HG03442 (cell line): ENCODE results near the gene TRAPPC3L.

Source experiments
- ATAC-seq: cut with Tn5 transposase; IDR thresholded peaks from one replicate; pipeline ENCODE4 v1.9.1; 2021; ENCODE audit warnings: mild to moderate bottlenecking, moderate library complexity; ENCODE audit not compliant: unreplicated experiment

The TRAPPC3L gene

DNA sequence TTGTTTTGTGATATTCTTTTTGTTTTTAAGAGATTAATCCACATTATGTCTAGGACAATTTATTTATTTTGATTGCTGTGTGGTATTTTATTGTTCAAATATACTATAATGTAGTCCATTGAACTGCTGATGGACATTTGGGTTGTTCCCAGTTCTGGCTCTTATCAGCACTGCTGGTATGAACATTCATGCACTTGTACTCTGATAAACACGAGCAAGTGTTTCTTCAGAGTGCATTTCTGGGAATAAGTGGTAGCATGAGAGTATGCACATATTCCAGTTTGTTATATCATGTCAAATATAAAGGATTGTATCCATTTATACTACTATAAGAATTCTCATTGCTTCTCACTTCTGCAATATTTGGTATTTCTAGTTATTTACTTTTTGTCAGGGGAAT lies 77.2 kb downstream of the TRAPPC3L start:
- no peak for ATAC-seq

DNA sequence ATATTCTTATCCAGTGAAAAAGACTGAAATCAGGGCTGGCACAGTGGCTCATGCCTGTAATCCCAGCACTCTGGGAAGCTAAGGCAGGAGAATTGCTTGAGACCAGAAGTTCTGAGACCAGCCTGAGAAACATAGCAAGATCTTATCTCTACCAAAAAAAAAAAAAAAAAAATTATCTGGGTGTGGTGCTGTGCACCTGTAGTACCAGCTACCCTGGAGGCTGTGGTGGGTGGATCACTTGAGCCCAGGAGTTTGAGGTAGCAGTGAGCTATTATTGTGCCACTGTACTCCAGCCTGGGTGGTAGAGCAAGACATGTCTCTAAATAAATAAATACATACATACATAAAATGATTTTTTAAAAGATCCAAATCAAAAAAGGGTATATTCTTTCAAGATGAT lies 78.0 kb downstream of the TRAPPC3L start:
- ATAC-seq = no peak

DNA sequence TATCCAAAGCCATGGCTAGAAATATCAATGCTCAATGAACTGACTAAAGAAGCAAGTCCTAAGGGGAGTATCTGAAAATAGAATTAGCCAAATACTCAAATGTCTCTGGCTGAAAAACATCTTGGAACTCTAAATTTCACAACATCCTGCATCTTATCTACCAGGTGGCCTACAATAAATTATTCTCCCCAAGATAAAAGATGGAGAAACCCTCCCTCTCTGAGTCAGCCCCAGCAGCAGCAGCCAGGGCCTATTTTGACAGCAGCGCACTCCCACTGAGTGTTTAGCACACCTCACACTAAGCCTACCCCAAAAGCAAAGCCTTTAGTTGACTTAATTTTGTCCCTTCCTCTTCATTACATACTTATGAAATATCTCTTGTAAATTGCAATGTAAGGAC lies 78.4 kb downstream of the TRAPPC3L start:
- ATAC-seq = no peak

DNA sequence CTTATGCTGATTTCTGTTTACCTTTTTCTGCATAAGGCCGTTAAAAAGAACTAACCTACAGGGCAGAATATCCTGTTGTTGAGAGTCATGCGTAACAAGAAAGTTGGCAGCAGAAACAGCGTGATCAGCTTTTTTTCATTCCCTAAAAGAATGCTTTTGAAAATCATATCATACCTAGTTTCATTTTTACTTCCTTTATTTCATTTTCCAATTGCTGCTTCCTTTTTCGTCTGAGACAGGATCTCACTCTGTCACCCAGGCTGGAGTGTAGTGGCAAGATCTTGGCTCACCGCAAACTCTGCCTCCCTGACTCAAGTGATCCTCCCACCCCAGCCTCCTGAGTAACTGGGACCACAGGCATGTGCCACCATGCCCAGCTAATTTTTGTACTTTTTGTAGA lies 80.2 kb downstream of the TRAPPC3L start:
- ATAC-seq = no peak

DNA sequence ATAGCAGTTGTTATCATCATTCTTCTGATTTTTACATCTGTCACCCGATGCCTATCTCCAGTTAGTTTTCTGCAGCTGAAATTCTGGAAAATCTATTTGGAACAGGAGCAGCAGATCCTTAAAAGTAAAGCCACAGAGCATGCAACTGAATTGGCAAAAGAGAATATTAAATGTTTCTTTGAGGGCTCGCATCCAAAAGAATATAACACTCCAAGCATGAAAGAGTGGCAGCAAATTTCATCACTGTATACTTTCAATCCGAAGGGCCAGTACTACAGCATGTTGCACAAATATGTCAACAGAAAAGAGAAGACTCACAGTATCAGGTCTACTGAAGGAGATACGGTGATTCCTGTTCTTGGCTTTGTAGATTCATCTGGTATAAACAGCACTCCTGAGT lies 82.2 kb downstream of the TRAPPC3L start:
- ATAC-seq = no peak

DNA sequence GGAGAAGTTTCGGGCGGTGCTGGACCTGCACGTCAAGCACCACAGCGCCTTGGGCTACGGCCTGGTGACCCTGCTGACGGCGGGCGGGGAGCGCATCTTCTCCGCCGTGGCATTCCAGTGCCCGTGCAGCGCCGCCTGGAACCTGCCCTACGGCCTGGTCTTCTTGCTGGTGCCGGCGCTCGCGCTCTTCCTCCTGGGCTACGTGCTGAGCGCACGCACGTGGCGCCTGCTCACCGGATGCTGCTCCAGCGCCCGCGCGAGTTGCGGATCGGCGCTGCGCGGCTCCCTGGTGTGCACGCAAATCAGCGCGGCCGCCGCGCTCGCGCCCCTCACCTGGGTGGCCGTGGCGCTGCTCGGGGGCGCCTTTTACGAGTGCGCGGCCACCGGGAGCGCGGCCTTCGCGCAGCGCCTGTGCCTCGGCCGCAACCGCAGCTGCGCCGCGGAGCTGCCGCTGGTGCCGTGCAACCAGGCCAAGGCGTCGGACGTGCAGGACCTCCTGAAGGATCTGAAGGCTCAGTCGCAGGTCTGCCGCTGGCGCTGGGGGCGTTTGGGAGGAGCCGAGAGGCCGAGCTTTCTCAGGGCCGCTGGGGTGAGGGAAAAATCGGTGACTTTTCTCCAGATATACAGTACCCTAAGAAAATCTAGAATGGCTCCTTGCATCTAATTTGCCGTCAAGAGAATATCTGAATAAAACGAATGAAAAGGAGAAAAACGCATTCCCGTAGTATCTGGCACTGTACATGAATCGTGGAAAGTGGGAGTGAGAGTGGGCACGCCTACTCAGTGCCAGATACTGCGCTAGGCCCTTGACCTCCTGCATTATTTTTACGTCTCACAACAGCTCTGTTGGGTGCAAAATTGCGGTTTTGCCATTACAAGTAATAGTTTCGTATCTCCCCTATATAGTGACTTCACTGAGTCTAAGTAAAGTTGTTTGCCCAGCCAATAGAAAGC lies 83.3 kb downstream of the TRAPPC3L start:
- ATAC-seq = peak; percentile 77

DNA sequence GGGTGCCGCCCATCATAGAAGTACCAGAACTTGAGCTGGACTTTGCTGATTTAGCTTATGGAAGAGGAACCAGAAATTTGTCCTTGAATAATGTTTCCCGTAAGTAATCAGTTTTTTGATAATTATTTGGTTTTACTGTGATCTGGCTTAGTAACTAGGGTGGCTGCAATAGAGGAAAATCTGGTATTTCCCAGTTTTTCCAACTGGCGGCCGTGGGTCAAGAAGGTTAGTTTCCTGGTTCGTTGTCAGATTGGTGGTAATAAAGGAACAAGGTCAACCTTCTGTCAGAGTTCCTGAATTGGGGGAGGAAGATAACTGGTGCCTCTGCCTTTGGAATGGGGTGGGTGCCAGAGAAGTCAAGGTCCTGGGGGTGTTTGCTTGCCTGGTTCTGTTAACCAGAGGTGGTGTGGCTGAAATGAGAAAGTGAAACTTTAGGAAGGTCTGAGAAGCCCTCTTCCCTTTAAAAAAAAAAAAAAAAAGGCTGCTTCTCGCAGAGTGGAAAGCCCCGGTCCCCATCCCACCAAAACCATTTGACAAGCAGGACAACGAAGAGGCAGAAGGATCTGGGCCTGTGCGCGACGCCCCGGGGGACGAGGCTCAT lies 84.1 kb downstream of the TRAPPC3L start, which contains the start of gene CALHM6:
TSS of gene CALHM6 (plus strand) at position 45 of the 601 bp plus-strand sequence. CDS start at position 600, 555 bp downstream.
- ATAC-seq = no peak

DNA sequence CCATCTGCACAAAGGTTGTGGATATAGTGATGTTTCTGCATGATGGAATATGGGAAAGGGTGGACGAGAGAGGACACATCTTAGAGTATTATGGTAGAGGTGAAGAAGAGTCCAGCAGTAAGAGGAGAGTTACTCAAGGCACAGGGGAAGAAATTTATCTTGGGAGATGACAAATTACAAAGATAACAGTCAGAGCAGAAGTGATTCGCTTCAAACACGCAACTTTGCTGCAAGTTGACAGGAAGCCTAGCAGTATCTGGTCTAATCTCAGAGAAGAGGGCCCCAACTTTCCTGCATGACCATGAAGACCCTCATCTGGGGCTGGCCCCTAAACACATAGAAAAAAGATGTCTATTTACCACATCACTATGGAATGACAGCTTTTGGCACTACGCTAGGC lies 85.6 kb downstream of the TRAPPC3L start:
- ATAC-seq = no peak

DNA sequence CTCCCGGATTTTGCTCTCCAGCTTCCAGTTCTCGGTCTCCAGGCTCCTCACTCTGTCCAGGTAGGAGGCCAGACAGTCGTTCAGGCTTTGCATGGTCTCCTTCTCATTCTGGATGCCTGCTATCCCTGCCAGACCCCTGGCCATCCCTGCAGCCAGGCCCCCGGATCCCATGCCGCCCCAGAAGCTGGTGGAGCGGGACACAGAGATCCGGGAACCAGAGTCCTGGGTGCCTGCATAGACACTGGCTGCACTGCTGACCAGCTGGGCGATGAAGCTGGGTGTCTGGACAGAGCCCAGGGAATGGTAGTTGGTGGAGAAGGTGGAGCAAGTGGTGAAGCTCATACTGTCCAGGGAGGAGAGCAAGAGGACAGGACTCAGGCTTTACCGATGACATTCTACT lies 87.2 kb downstream of the TRAPPC3L start:
- ATAC-seq = no peak

DNA sequence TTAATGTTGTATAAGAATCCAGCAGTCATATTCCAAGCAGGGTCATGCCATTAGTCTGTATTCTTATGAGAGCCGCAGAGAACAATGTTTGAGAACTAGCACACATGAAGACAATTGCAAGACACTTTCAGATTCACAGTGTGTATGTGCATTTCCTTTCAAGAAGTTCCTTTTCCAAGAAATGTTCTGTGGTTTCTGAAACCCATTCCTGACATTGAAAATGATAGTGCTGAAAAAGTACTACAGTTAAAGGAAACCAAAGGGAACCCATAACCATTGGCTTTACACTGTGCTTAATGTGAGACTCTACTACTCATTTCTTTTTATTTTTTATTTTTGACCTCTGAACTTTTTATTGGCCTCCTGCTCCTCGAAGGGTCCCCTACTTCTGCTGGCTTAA lies 88.6 kb downstream of the TRAPPC3L start:
- no peak for ATAC-seq

DNA sequence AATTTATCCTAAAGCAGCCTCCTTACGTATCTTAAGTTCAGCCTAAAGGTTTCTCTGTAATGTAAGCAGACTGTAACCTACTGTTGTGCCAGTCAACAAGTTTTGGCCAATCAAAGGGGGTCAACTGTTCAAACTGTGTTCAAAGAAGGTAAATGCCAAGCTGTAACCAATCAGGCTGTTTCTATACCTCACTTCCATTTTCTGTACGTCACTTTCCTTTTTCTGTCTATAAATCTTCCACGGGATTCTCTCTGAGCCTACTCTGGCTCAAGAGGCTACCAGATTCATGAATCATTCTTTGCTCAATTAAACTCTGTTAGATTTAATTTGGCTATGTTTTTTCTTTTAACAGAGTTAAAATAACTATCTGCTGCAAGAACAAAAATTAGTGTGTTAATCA lies 89.4 kb downstream of the TRAPPC3L start:
- ATAC-seq = no peak

DNA sequence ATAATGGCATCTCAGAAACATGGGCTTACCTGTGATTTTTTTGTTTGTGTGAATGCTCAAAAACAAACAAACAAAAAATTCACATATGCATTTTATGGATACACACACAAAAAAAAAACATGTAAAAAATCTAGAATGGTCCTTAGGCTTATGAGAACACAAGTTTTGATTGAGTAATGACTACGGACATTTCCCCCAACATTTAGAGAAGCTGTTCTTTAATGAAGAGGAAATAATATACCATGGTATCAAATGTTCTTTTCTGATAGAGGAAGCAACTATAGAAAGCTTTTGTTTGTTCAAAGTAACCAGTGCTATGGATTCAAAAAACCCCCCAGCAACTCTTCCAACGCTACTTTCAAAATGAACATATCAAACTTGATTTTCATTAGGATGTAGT lies 93.0 kb downstream of the TRAPPC3L start:
- no peak for ATAC-seq

DNA sequence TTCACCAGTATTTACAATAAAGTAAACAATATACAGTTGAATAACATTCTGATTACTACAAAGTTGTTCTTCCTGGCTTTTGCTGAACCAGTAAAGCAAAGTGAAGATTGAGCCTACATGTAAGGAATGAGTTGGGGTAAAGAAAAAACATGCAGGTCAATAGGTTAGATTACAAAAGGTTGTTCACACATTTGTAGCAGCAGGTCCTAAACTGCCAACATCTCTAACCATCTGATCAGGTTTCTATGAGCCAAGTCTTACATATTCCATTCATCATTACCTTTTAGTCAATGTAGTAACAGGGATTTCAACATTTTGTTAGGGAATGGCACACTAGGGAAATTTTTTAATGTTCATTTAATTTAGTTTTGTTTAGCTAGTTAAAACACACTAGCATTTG lies 93.6 kb downstream of the TRAPPC3L start:
- no peak for ATAC-seq

DNA sequence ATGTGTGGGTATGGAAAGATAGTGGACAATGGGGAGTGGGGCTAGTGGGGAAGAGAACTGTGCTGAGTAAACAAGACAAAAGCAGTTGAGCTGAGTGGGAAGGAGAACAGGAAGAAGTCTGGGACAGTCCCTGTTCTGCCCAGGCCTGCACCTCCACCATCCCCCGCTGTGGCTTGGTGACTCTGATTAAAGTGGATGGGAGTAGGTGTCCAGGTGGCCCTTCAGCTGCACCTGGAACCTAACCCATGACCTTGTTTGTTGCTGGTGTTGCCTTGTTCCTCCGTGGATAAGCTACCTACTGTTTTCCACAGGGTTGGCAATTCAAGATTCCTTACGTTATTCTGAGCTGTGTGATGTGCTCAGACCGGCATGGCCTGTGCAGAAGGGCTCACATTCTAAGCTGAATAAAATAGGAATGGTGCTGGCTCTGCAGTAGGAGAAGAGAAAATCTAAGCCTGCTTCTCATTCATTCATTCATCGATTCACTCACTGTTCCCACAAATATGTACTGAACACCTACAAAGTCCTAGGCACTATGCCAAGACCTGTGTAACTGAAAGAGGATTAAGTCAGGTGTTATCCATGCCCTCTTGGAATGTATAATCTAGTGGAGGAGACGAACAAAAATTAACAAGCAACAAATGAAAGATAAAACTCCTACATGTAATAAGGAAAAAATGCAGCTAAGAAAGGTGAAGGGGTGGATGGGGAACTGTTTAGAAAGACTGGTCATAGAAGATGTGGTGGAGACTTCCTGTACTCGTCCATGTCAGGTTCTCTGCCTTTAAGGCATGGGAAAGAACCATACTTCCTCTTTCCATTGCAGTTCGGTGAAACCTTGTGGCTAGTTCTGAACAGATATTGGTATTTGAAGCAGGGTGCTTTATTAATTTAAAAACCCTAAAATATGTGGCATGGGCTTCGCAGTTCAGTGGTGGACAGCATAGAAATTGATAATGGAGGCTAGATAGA lies 94.4 kb downstream of the TRAPPC3L start:
- ATAC-seq = peak; percentile 83

DNA sequence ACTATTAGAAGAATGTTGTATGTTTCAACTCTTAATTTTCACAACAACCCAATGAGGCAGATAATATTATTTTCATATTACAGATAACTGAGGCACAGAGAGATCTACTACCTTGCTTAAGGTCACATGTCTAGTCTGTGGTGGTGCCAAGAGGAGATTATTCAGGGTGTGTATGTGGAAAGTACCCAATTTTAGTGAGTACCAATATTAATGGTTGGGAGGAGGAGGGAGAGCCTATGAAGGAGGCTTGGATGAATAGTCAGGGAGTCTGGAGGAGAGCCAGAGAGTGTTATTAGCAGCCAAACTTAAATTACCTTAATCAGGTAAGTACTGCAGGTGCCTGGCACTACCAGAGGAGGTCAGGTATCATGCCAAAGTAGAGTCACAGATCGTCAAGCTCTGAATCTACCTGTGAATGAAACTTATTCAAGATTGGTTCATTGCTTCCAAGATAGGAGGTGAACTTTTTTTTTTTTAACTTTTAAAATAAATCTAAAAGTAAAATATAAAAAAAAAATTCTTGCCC lies 95.2 kb downstream of the TRAPPC3L start:
- ATAC-seq = no peak

DNA sequence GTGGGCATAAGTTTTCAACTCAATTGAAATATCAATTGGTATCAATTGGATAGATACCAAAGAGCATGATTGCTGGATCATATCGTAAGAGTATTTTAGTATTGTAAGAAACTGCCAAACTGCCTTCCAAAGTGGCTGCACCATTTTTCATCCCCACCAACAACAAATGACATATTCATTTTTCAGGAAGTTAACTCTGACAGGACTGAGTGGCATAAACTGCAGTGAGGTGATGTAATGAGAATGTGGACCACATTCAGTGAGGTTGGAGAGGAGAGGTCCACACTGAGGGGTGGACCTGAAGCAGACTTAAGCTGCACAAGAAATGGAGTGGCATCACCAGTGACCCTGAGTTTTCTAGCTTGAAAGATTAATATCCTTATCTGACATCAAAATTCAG lies 95.9 kb downstream of the TRAPPC3L start:
- ATAC-seq = no peak

DNA sequence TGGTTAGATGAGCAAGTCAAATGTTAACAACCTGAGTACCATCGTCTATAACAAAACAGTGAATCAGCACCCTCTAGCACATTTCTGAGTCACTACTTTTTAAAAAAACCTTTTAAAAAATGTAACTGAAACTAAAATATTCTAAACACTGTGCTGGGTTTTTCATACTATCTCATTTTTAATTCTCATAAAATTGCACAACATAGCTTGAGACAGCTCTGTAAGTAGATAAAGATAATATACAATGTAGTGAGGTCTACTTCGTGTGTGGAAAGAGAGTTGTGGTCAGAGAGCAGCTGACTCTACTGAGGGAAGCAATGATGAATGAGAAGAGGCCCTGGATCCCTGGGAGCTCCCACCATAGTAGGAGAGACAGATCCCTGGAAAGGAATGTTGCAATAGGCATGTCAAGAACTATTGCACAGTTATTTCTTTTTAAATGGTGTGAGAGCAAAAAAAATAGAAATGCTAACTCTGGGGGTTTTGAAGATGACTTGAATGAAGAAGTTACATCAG lies 97.9 kb downstream of the TRAPPC3L start:
- no peak for ATAC-seq

DNA sequence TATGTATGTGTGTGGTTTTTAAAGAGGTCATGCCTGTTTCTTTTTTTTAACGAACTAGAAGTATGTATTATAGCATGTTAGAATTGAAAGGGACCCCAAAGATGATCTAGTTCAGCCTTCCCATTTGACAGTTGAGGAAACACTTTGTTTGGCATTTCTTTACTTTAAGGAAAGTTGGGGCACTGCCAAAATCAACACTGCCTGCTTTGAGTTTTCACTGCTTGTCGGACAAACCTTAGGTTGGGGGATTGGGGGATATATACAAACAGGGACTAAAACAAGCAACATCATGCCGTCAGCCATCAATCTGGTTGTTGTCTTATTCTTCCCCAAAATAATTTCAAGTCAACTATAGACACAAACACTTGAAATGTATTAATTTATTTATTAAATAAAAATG lies 98.4 kb downstream of the TRAPPC3L start:
- no peak for ATAC-seq

DNA sequence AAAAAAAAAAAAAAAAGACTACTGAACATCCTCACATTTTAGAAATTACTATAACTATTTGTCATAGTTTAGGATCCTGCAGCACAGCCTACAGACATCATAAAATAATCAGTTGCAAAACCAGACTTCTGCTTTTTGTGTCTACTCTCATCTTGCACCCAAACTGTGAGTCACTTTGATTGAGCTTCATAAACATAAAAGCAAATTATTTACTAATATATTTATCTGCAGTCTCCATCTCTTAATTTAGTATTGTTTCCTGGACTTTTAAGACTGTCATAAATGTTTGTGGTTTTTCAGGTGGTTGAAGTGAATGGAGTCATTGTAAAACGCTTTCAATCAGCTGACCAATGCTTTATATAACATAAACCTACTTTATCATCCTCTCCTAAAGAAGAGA lies 99.1 kb downstream of the TRAPPC3L start:
- no peak for ATAC-seq

DNA sequence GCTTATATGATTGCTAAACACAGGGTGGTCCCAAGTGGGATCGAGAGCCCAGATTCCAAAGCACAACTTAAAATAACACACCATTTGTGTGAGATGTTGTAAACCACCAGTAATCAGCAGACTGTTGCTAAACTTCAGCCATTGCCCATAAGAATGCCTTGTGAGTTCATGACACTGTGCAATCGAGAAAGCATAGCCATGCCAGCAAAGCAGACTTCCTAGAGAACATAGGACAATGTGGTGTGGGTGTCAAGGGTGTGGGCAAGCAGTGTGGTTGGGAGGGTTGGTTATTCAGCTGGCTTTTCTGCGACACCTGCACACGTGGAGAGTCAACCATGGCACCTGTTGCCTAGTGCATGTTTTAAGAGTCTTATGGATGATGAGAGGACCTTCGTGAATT lies 100.4 kb downstream of the TRAPPC3L start:
- no peak for ATAC-seq
